Endothelial cell of coronary artery (primary cell): Measurements from ENCODE around the gene HSPA5. TPM values are rescaled to one million over a fixed set of nuclear protein-coding genes. Genes with fewer than 3 reads are reported as not detected.

ENCODE experiments used
- total RNA-seq: library from RNA; depleted of rRNA; stranded (reverse); fragments of >200 nt; gene quantifications from 2 replicates; pipeline ENCODE4 v1.2.3, GENCODE V29; 2014

HSPA5 gene
- total RNA-seq: 188 and 250 TPM in 2 replicates

DNA sequence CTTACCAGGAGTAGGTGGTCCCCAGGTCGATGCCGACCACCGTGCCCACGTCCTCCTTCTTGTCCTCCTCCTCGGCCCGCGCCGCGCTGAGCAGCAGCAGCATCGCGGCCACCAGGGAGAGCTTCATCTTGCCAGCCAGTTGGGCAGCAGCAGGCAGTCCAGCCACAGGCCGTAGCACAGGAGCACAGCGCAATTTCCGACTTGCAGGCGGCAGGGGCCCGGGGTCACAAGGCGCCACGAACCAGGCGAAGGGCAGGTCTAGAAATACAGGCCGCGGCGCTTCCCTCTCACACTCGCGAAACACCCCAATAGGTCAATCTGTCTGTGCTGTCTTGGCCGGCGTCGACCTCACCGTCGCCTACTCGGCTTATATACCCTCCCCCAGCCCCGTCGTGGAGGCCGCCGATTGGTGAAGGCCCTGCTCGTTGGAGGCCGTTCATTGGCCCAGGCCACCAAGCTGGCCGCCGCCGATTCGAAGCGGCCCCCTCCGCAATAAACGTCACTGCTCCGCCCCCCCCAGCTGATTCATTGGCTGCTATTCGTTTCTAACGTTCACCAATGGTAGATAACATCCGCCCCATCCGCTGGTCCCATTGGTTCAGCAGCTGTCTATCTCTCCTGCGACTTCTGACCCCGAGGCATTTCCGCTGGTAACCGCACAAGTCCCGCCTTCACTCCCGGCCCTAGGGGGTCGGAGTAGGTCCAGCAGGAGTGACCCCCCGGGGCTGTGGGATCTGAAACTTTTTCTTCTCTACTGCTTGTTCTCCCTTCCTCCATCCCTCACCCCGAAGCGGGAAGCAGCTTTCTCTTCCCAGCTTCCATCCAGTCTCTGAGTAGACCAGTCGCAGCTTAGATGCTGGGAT, at the start of gene HSPA5:
TSS of gene HSPA5 (minus strand) at position 344 of the 863 bp plus-strand sequence. CDS start at position 127, 217 bp downstream.

DNA sequence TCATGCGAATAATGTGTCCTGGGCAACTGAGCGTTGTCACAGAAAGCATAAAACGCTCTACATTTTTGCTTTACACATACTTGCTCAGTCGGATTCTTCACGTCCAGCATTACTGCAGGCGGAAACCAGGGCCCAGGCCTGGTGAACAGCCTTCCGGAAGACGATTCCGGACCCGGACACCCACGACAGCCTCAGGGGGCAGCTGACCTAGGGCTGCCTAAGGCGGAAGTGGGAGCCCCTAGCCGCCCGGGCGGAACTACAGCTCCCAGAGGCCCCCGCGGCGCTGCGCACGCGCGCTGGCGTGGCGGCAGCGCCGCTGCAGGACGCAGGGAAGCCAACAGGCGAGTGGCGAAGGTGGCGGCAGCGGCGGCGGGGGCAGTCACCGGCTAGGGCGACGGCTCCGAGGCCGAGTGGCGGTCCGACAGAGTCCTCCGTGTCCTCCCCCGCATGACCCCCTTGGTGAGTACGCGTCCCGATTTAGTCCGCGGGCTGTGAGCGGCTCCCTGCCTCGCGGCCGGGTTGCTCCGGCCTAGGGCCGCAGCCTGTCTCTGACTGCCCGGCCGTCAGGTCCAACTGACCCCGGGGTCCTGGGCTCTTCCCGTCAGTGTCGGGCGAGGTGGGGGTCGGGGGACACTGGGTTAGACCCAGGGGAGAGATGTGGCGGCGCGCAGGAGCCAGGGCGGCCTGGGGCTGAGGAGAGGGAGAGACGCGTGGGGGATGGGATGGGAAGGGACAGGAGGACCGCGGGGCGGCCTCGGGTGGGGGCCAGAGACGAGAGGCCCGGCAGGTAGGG, 20.6 kb upstream of the HSPA5 start, which contains the start of gene GAPVD1:
TSS of gene GAPVD1 (plus strand) at position 326 of the 793 bp plus-strand sequence. CDS start 37,096 bp downstream, outside the sequence.

DNA sequence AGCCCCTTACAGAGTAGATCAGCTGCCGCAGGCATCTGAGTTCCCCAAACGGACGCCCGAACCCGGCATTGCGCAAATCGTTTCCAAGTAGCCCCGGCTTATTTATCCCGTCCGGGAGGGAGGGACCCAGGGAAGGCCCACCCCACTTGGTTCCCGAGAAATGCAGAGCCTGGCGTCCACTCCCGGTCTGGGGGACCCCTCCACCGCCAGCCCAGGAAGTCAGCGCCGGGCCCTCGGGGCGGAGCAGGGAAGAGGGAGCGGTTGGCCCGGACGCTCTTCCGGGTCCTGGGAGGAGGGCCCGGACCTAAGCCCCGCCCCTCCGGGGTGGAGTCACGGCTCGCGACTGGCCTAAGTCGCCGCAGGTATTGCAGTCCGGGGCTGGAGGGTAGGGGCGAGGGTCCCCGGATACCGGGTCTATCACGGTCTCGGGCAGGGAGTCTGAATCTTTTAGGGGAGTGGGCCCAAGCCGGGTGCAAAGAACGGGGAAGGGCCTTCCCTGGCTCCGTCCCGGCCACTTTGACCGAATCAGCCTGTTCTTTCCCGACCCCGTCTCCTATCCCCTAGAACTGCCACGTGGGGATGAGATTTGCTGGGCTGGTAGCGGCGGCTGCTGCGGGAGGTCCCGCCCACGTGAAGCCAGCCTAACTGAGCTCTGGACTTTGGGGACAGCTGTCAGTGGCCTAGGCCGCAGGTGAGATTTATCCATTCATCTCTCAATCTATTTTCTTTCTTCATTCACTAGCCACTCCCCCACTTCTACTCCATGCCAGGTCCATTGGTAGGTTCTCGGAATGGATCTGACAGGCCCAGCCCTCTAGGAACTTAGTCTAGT, 40.7 kb downstream of the HSPA5 start, which contains the start of gene RABEPK:
TSS of gene RABEPK (plus strand) at position 327 of the 832 bp plus-strand sequence. CDS start 2,472 bp downstream, outside the sequence.

DNA sequence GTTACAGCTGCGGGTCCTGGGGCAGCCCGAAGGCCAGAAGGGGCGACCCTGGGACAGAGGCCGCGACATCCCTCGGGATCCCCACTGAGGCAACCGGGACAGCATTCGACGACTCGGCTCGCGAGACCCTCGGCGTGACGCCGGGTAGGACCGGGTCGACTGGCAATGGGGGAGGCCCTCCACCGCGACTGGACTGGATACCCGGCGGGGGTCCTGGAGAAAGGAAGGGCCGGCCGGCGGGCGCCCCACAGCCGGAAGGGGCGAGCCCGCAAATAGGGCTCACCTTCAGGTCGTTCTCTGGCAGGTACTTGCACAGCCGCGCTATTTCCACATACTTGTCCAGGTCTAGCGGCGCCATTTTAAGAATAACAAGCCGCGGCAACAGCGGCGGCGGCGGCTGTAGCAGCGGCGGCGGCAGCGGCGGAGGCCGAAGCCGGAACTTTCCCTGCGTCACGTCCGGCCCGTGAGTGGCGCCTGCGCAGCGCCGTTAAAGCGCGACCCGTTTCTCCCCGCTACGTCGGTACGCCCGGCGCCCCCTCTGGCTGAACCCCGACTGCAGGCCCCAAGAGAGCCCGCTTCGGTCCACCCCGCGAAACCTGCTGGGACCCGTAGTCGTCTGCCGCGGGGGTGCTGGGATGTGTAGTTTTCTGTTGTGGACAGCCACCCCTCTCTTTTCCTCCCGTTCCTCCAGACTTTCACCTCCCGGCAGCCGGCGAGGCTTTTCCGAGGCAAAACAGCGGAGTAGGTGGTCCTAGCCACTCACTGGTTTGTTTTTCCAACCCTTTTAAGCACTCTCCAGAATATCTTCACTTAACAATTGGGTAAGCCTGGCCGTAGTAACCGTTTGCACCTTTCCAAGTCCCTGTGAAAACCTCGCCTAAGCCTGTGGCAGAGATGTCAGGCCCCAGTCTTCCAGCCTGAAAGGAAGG, 51.5 kb downstream of the HSPA5 start, which contains the start of gene PPP6C:
TSS of gene PPP6C (minus strand) at position 443 of the 929 bp plus-strand sequence. CDS start at position 358, 85 bp downstream.

Other genes with a start within 250 kb of the HSPA5 start
- 3.5 and 4.8 TPM in 2 replicates for gene SCAI, start 97.8 kb downstream of the HSPA5 start, total RNA-seq
- gene PPP6C, start 51.5 kb downstream of the HSPA5 start, total RNA-seq: 12.1 and 16.2 TPM in 2 replicates
- gene RABEPK, start 40.8 kb downstream of the HSPA5 start, total RNA-seq: 26.8 and 35.0 TPM in 2 replicates
- 39.4 and 54.3 TPM in 2 replicates for gene GAPVD1, start 20.5 kb upstream of the HSPA5 start, total RNA-seq